Fibroblast of upper back skin (primary cell): ENCODE measurements around the gene PPFIA1.
"Not testable (repeated sequence)": the region's sequence is repeated elsewhere in the genome, so short reads cannot be mapped to it uniquely, and the experiment has no call there.

ENCODE experiments used
- DNase-seq: peaks from one replicate; pipeline ENCODE4 v3.0.0-alpha.2; 2013

Gene PPFIA1

DNA sequence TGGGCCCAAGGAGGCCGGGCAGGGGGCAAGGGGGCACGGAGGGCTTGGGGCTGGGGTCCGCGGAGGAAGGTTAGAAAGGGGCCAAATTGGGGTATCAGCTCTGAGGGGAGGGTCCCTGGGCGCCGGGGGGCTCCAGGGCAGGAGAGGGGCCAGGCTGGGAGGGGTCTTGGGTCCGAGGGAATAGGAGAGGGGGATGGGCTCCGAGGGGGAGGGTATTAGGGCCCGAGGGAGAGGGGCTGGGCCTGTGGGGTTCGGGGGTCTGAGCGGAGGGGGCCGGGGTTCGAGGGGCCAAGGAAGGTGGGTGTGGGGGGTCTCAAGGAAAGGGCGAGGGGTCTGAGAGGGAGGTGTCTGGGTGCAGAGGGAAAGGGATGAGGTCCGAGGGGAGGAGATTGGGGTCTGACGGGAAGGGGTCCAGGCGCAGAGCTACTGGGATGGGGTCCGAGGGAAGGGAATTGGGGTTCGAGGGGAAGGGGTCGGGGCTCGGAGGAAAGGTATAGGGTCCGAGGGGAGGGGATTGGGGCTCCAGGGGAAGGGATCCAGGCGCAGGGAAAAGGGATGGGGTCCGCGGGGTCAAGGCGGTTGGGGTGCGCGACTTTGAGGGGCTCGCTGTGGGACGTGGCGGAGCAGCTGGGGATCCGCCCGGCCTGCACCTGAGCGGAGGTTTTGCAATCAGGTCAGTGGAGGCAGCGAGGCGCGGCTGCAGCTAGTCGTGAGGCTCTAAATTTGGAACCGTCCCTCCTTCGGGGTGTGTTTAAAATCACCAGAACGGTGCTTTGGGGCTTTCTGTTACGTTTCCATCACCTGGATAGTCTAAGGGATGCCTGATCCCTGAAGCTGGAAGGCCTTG lies 128.6 kb downstream of the PPFIA1 start:
- DNase-seq: no peak

DNA sequence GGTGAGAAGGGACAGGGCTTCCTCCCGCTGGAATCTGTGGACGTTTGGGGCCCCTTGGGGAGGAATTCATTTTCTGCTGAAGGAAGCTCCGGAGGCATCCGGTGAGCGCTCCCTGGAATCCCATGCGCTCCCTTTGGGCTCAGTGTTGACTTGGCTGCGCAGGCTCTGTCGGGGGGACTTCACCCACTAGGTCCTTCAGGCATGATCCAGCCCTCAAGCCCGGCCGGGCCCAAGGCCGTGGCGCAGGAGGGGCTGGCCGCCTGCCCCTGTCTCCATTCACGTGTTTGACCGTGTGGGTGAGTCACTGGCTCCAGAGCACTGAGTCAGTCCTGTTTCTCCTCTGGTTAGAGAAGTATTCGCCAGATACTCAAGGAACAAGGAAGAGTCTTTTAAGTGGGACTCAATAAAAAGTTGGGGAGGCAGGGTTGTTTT lies 129.2 kb downstream of the PPFIA1 start:
- peak; percentile 94 for DNase-seq

DNA sequence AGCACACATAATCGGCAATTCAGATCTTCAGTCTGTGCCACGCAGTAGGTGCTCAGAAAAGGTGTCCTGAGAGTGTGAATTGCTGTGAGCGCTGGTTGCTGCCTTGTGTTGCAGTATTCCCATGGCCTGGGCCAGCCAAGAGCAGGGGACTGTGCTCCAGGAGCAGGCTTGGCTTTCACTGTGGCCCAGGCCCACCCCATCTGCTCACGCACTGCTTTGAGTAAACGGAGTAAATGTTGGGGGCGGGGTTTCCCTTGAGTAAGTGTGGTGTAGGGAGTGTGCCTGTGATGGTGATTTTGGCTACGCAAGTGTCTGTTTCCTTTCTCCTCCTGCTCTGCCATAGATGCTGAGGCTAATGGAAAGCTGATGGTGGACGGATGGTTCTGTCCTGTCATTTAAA lies 130.2 kb downstream of the PPFIA1 start:
- DNase-seq: no peak

DNA sequence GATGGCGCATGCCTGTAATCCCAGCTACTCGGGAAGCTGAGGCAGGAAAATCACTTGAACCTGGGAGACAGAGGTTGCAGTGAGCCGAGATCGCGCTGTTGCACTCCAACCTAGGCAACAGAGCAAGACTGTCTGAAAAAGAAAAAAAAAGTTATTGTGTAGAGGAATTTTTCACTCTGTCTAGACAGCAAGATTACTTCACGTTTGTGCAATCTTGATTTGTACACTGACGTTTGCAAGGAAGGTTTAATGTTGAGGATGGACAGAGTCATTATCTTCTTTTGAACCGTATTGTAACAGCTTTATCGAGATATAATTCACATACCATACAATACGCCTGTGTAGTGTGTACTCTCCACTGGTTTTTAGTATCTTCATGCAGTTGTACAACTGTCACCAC lies 131.5 kb downstream of the PPFIA1 start:
- no peak for DNase-seq

DNA sequence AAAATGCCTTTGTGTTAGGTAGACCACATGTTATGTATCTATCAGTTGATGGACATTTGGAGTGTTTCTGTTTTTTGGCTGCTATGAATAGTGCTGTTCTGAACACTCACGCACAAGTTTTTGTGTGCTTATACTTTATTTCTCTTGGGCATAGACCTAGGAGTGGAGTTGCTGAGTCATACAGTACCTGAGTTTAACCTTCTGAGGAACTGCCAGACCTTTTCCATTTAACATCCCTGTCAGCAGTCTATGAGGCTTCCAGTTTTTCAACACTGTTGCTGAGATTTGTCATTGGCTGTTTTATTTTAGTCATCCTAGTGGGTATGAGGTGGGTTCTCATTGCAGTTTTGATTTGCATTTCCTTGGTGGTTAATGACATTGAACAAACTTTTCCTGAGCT lies 132.2 kb downstream of the PPFIA1 start:
- DNase-seq: no peak

DNA sequence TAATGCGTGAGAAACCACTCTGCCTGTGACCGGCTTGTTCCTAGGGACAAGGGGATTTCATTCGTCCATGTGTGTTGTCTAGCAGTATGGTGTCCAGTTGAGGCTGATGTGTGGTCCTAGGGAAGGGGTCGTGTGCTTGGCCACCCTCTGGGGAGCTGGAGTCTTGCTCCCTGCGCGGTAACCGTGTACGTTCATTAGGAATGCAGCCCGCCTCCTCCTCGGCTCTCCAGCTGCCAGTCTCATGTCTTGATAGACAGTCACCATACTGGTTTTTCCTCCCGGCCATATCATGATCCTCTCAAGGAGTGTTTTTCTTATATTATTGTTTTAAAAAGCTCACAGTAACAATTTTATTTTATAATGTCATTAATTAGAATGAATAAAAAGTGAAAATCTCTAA lies 133.8 kb downstream of the PPFIA1 start:
- no peak for DNase-seq

DNA sequence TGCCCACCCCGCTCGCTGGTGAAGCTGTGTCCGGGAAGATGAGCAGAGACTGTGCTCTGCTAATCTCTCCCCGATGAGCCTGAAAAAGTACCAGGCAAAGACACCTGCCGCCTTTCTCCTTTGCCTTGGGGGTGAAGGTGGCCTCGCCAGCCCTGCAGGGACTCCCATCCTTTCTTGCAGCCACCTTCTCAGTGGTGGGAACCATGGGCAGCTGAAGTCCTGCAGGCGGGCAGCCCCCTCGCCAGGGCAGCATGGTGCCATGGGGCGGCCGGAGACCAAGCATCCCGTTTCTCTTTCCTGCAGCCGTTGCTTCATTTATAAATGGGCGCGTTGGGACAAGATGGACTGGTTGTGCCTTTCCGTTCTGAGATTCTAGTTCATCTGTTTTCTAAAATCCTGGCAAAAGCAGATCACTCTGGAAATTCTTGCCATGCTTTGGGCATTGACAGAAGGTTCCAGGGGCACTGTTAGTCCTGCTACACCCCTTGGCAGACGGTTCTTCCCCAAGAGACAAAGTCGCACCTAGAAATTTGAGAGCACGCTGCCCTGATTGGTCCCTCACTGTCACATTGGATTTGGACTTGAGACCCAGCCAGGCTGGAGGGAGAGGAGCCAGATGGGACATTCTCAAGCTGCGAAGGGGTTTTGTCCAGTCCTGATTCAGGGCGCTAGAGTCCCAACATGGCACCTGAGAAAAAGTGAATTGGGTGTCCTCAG lies 135.3 kb downstream of the PPFIA1 start:
- no peak for DNase-seq

DNA sequence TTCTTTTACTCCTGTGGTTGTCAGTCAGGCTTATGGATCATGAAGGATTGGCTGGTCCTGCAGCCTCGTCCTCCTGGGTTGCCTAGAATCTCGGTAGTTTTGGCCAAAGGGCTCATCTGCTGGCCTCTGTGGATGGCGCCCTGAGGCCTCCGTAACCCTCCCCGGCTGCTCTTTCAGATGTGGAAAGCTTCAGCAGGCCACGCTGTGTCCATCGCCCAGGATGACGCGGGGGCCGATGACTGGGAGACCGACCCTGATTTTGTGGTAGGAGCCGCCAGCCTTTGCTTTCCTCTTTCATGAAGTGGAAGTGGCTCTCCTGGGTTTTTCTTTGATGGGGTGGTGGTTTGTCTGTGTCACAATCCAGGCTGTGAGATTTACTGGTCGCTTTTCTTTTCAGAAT lies 136.6 kb downstream of the PPFIA1 start:
- no peak for DNase-seq

DNA sequence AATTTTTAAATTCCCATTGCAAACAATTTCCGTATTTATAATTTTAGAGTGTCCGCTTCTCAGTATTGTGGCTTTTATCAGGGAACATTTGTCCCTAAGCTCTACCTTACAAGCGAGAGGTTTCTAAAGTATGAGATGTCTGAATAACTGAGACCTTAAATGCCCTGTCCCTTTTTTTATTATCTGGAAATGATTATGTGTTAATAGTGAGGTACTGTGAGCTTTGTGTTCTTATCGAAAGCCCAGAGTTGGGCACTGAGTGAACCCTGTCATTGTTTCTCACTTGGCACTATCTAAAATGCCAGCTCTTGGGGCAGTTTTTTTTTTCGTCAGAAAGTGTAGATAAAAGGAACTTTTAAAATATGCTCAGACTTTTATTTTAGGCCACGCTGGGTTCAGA lies 137.3 kb downstream of the PPFIA1 start:
- DNase-seq: no peak

DNA sequence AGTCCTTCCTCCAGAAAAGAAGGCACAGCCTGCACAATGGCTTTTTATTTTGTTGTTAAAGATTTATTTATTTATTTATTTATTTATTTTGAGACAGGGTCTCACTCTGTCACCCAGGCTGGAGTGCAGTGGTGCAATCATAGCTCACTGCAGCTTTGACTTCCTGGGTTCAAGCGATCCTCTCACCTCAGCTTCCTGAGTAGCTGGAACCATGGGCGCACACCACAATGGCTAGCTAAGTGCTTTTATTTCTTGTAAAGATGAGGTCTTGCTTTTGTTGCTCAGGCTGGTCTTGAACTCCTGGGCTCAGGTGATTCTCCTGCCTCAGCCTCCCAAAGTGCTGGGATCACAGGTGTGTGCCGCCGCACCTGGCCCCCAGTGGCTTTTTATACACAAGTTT lies 137.8 kb downstream of the PPFIA1 start:
- not testable (repeated sequence) for DNase-seq

DNA sequence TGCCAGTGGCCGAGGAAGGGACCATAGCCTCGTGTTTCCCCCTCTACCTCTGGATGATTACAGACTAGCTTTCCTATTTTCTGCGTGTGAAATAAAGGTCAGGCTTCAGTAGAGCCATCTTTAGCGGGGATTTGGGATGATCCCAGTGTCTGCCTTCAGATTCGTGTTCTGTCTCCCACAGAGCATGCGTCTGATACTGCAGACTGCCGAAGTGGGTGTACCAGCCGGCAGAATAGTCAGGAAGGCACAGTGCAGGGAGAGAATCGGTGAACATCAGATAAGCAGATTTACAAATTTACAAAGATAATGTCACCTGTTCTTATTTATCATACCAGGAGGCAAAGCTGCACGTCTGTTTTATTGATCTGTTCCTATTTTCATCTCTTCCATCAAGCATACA lies 138.9 kb downstream of the PPFIA1 start:
- no peak for DNase-seq

DNA sequence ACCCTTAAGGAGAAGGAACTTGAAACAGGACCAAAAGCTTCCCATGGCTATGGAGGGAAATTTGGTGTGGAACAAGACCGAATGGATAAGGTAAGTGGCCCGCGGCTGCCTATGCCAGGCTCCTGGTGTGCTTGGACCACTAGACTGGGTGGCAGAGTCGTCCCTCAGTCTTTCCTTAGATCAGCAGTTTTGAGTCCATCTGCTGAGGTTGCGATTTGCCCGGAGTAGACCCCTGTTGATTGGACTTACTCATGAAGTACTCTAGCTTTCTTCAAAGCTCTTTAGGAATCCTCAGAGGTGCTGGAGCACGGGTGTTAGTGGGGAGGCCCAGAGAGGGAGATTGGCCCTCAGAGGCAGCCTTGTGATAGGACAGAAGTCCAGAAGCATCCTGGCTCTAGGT lies 139.4 kb downstream of the PPFIA1 start:
- DNase-seq: no peak

DNA sequence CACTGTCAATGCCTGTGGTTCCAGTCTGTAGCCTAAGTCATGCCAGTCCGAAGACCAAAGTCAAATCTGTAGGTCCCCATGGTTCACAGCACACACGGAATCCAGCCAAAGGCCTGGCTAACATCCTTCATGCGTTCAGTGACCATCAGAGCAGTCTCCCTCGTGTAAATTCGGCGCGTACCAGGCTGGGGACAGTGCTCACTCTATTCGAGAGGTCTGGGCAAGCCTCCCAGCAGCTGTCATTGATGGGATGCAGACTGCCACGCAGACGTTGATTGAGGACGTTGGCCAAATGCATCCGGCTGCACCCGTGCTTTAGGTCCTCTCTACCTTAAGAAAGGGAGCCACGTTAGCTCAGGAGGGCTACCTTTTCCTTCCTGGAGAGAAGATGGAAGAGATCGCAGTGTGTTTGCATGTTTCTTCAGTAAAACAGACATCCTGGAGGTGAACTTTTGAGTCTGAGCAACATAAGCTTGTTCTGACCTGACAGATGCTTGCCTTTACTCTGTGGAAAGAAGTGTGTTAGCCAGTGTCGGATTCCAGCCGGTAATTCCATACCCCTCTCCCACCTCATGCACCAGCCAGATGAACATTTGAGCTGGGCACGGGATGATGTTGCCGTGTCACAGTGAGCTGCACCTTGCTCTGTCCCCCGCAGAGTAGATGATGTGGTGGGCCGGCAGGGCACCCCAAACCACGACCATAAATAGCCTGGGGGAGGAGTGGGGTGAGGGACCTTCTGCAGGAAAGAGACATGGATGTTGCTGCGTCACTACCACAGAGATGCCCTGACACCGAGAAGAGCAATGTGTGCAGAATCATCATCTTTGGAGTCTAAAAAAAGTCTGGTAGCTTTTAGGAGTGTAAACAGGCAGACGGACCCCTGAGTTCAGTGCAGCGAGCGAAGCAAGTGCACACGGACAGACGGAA lies 140.1 kb downstream of the PPFIA1 start:
- no peak for DNase-seq

DNA sequence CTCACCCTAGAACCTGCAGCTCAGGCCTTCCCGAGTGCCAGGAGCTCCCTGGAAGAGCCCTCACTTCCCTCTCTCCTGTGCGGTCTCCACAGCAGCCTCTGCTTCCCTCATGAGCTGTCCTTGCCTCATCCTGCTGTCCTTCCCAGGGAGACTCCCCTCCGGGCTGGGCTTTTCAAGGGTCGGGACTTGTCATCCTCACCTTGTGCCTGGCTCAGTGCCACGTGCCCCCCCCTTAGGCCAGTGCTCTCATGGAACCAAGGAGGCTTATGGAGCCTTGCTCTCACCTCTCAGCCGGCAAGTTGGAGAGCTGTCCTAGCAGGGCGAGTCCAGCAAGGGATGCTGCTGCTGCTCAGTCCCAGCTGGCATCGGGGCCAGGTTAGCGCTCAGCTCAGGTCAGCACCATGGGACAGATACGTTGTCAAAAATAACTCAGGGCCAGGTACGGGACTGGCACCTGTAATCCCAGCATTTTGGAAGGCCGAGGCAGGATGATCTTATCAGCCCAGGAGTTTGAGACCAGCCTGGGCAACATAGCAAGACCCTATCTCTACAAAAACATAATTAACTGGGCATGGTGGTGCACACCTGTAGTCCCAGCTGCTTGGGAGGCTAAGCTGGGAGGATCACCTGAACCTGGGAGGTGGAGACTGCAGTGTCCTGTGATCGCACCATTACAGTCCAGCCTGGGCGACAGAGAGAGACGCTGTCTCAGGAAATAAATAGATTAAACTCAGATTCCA lies 141.4 kb downstream of the PPFIA1 start:
- no peak for DNase-seq

DNA sequence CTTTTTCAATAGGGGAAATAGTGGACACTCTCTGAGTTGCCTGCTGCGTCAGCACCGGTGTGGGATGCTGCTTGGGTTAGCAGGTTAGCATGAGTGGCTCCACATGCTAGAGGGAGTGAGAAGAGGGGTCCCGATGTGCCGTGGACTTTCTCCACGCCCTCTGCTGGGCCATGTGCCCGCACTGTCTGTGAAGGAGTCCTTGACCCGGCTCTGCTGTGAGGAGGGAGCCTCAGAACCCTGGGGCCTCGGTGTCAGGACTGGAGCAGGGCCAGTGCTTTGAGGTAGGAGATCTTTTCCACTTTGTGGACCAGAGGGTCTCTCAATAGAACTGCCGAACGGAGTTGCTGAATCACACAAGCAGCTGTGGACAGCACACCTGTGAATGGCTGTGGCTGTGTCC lies 142.7 kb downstream of the PPFIA1 start:
- no peak for DNase-seq

DNA sequence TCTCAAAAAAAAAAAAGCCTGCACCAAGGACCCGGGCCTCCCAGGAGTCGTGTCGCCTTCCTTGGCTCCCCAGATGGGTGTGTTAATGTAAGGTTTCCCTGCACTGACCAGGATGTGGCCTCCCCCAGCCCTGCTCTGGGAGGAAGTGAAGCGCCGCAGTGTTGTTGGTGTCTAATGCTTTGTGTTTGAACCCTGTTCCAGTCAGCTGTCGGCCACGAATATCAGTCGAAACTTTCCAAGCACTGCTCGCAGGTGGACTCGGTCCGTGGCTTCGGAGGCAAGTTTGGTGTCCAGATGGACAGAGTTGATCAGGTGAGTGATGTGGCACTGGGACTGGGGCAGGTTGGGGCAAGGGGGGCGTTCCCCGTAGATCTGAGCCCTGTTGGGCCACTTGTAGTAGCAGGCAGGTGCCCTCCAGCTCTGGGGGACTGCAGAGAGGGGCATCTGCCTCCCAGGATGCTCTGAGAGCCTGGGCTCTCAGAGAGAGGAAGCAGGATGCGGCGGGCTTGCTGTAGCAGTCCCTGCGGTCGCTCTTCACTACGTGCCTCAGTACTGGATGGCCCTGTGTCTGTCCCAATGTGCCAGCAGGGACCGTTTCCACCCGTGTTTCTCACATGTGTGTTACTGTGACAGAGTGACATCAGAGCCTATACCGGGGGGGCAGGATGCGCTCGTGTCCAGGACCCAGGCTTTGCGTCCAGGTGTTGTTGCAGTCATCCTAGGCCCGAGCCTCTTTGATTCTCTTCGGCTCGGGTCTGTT lies 144.0 kb downstream of the PPFIA1 start:
- no peak for DNase-seq

DNA sequence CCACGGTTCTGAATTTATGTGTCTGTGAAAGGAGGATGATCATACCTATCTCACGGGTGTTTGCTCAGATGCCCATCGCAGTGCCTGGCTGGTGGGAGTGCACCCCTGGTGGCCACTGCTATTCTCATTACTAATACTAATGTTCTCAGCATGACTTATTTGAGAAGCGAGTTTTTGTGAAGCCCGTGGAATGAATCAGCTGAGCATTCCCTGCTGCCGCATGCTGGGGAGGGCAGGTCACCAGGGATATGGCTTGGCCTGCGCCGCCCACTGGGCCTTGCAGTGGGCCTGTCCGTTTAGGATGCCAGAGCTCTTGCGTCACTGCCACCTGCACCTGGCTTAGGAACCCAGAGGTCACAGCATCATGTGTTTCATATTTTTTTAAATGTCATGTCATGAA lies 144.7 kb downstream of the PPFIA1 start:
- peak; percentile 86 for DNase-seq

DNA sequence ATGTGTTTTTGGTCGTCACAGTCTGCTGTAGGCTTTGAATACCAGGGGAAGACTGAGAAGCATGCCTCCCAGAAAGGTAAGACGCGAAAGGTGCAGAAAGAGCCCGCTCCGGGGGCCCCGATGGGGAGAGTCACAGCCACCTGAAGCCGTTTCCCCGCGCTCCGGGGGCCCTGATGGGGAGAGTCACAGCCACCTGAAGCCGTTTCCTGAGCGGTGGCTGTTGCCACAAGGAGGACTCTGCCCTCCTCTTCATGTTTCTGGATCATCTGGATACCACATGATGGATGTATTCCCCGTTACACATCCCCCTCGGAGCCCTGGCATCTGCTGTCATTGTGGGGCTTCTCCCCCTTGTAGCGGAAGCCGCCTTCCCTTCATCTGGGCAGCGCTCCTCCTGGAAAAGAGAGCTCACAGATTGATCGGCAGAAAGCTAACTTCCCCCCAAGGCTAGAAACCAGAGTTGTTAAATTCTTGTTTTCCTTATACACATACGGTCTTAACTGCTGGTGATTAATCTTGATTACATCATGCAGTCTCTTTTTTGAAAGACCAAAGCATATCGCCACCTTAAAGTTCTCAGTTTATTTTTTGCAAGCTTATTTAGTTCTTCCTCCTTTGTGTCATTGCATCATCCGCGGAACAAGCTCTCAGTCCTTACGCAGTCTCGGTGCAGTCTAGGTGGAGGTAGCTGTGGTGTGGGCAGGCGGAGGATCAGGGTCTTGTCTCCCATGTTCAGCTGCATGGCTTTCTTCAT lies 145.3 kb downstream of the PPFIA1 start:
- DNase-seq: peak; percentile 73

DNA sequence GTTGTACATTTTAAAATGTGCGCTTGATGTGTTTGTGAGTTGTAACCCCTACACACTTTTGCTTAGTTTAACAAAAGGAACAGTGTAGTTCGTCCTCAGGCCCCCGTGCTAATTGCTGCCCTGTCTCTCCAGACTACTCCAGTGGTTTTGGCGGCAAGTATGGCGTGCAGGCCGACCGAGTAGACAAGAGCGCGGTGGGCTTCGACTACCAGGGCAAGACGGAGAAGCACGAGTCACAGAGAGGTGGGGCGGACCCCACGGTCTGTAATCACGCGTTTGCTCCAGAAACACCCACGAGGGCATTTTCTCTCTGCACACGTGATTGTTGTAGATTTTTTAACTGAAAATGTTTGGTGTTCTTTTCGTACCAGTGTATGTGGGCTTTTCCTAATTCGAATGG lies 146.4 kb downstream of the PPFIA1 start:
- no peak for DNase-seq

DNA sequence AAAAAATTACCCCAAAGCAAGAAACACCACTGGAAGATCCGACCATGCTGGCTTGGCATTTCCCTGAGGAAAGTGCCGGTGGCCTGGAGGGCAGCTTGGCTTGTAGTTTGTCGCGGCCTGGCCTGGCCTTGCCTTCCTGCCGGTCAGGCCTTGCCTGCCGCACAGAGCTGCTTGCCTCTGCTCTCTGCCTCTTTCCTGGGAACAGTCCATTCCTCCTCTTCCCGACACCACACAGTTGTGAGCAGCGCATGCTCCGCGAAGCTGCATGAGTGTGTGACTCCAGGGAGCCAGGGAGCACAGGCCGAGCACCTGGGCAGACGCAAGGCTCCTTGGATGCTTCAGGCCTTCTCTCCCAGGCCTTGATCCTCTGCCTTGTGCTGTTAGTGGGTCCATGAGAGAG lies 147.6 kb downstream of the PPFIA1 start:
- DNase-seq: no peak
